HepG2 (cell line): ENCODE data around the gene SEBOX. TPM values are rescaled to one million over a fixed set of nuclear protein-coding genes. Genes with fewer than 3 reads are reported as not detected.

ENCODE experiments used
- ATAC-seq: fragments of 200-7000 bp; cut with Tn5 transposase; 3 replicates; pipeline ENCODE4 v1.9.1; 2020; ENCODE audit warnings: mild to moderate bottlenecking, moderate library complexity
- BruUV-seq: library from RNA; stranded (reverse); fragments of 400-500 nt; replicated peaks from 2 replicates; lab custom pipeline; 2021; lab: Mats Ljungman, UMichigan
- CTCF ChIA-PET: fragments of 300-600 bp; formaldehyde crosslinking; extraction: SDS; loops from one replicate; lab custom pipeline; 2021; ENCODE audit warnings: low total read pairs, inconsistent platforms, low intra/inter-chr PET ratio; lab: Yijun Ruan, JAX
- POLR2A ChIA-PET: fragments of 350-600 bp; sonication (Branson Sonifier 250); formaldehyde crosslinking; loops from one replicate; lab custom pipeline; 2020; ENCODE audit warnings: antibody characterized with exemption, inconsistent platforms; lab: Yijun Ruan, JAX
- DNase-seq: peaks from one replicate; pipeline ENCODE4 v3.0.0-alpha.2; 2015; ENCODE audit warnings: low spot score
- FAIRE-seq: peaks from 3 replicates; lab custom pipeline; 2011; peaks lifted over from hg19 to GRCh38; lab: Jason Lieb, UNC
- H2AFZ ChIP-seq: one replicate; pipeline ENCODE4 v1.6.1; 2011; ENCODE audit warnings: low read length, inconsistent platforms
- H3K27ac ChIP-seq: fragments of 300-600 bp; 3 replicates; pipeline ENCODE4 v1.8.0; 2011; ENCODE audit warnings: mixed run types, mild to moderate bottlenecking, mixed read lengths, low read length, inconsistent platforms; ENCODE audit not compliant: insufficient read depth; ENCODE audit errors: extremely low read length
- H3K27me3 ChIP-seq, 2 experiments: fragments of 200-600 bp in 1 of 2; 2 replicates in 1 of 2; 3 replicates in 1 of 2; pipeline versions ENCODE4 v1.6.0 to v1.8.0; 2011; ENCODE audit warnings: low read length in 2 of 2, mild to moderate bottlenecking in 2 of 2, moderate library complexity in 2 of 2, inconsistent platforms in 1 of 2; ENCODE audit not compliant: insufficient read depth in 2 of 2, control insufficient read depth in 1 of 2
- H3K36me3 ChIP-seq, 2 experiments: fragments of 200-600 bp in 1 of 2; replicated peaks in 1 of 2; 2 replicates in 1 of 2; 3 replicates in 1 of 2; pipeline versions ENCODE4 v1.5.1 to v1.8.0; 2011; ENCODE audit warnings: low read length in 2 of 2, inconsistent platforms in 1 of 2; ENCODE audit not compliant: insufficient read depth in 2 of 2, control insufficient read depth in 1 of 2
- H3K4me1 ChIP-seq: 2 replicates; pipeline ENCODE4 v1.5.1; 2012; ENCODE audit warnings: low read length, inconsistent platforms; ENCODE audit not compliant: insufficient read depth
- H3K4me2 ChIP-seq: 2 replicates; pipeline ENCODE4 v1.6.0; 2011; ENCODE audit warnings: low read depth, low read length, inconsistent platforms
- H3K4me3 ChIP-seq, 3 experiments: fragments of 200-600 bp in 1 of 3; sonication (generic), shearing (Covaris generic) in 1 of 3; replicated peaks in 1 of 3; 2 replicates each; pipeline ENCODE4 v1.5.1; 2011 to 2016; ENCODE audit warnings: low read length in 3 of 3, inconsistent platforms in 2 of 3, low read depth in 2 of 3, mild to moderate bottlenecking in 2 of 3, control low read depth in 1 of 3, mixed read lengths in 1 of 3; ENCODE audit not compliant: insufficient read depth in 1 of 3
- H3K79me2 ChIP-seq: one replicate; pipeline ENCODE4 v1.6.1; 2011; ENCODE audit warnings: low read length, inconsistent platforms; ENCODE audit not compliant: insufficient read depth
- H3K9ac ChIP-seq: 2 replicates; pipeline ENCODE4 v1.6.0; 2011; ENCODE audit warnings: mild to moderate bottlenecking, low read depth, low read length, inconsistent platforms; ENCODE audit not compliant: insufficient read depth
- H3K9me3 ChIP-seq: 2 replicates; pipeline ENCODE4 v1.5.1; 2012; ENCODE audit warnings: mild to moderate bottlenecking, low read length
- H4K20me1 ChIP-seq: 2 replicates; pipeline ENCODE4 v1.6.0; 2011; ENCODE audit warnings: inconsistent platforms, mild to moderate bottlenecking, low read length, moderate library complexity; ENCODE audit not compliant: insufficient read depth
- FOXP1 ChIP-seq, 2 experiments: fragments of 450-650 bp in 1 of 2; IDR thresholded peaks; 2 replicates each; pipeline ENCODE4 v1.6.1; 2017 to 2018; ENCODE audit warnings: antibody characterized with exemption in 1 of 2
- MAFF ChIP-seq: IDR thresholded peaks from 2 replicates; pipeline ENCODE4 v1.6.1; 2011; ENCODE audit warnings: low read depth, low read length, improper control_type of control experiment
- MAFK ChIP-seq, 2 experiments: IDR thresholded peaks in 1 of 2; conservative IDR thresholded peaks in 1 of 2; 2 replicates each; pipeline ENCODE4 v1.6.1; 2011; ENCODE audit warnings: improper control_type of control experiment in 2 of 2, low read length in 2 of 2
- POLR2A ChIP-seq, 2 experiments: IDR thresholded peaks; 2 replicates each; pipeline ENCODE4 v1.6.1; 2011; ENCODE audit warnings: low read depth in 2 of 2, low read length in 2 of 2, mild to moderate bottlenecking in 1 of 2, moderate library complexity in 1 of 2; ENCODE audit not compliant: insufficient read depth in 1 of 2
- RAD51 ChIP-seq: fragments of 450-650 bp; IDR thresholded peaks from 2 replicates; pipeline ENCODE4 v1.6.1; 2016; ENCODE audit warnings: borderline replicate concordance
- RBFOX2 ChIP-seq: fragments of 200-400 bp; formaldehyde crosslinking; IDR thresholded peaks from 2 replicates; pipeline ENCODE4 v1.6.1; 2017; ENCODE audit warnings: low read depth, mild to moderate bottlenecking, low read length
- TARDBP ChIP-seq: sonication (generic); formaldehyde crosslinking; IDR thresholded peaks from 2 replicates; pipeline ENCODE4 v1.8.0; 2022; ENCODE audit warnings: mild to moderate bottlenecking, missing genetic modification reagents
- ZKSCAN1 ChIP-seq: fragments of 150-350 bp; IDR thresholded peaks from 2 replicates; pipeline ENCODE4 v1.6.1; 2014; ENCODE audit warnings: low read length
- ZMYM2 ChIP-seq: sonication (generic); formaldehyde crosslinking; IDR thresholded peaks from 2 replicates; pipeline ENCODE4 v1.8.0; 2022; ENCODE audit warnings: mild to moderate bottlenecking, missing genetic modification reagents
- ZNF281 ChIP-seq: sonication (generic); formaldehyde crosslinking; IDR thresholded peaks from 2 replicates; pipeline ENCODE4 v1.4.0; 2020; ENCODE audit warnings: missing genetic modification reagents, borderline replicate concordance
- WGBS: methylation state at CpG from one replicate; pipeline ENCODE4 v1.1.6; 2017; ENCODE audit warnings: low lambda C conversion rate; 5-methylcytosine and 5-hydroxymethylcytosine counted together
- in situ Hi-C: cut with HindIII; loops from 2 replicates; pipeline ENCODE4 v1.10.0; 2017; ENCODE audit warnings: low pct_unique_long_range_greater_than_20kb; ENCODE audit not compliant: extremely low pct_ligation_motif_present
- intact Hi-C: fragments of 100-400 bp; cut with micrococcal nuclease; formaldehyde crosslinking; loops from one replicate; pipeline ENCODE4 v1.10.0; 2022; ENCODE audit not compliant: unreplicated experiment
- polyA plus RNA-seq, 8 experiments: library from polyadenylated mRNA; depleted of rRNA in 3 of 8; stranded (reverse) in 7 of 8; unstranded in 1 of 8; fragments of >200 nt; fragmentation: Illumina TruSeq in 4 of 8; extraction: Trizol in 4 of 8; gene quantifications; 2 replicates each; pipeline versions ENCODE4 v1.2.1 to v1.2.3, GENCODE V29; 2011 to 2016; ENCODE audit warnings: low read depth in 4 of 8, missing spikeins in 1 of 8, mixed read lengths in 1 of 8; ENCODE audit not compliant: insufficient read depth in 1 of 8
- total RNA-seq, 5 experiments: library from RNA; depleted of rRNA; stranded (reverse); fragments of >200 nt; fragmentation: Illumina TruSeq; extraction: Trizol; gene quantifications; 2 replicates each; pipeline ENCODE4 v1.2.3, GENCODE V29; 2016; ENCODE audit warnings: low read depth in 1 of 5

SEBOX gene
- total and polyA plus RNA-seq, 2 of the 13 experiments (the other 11 are each of a cell fraction or from before 2014, with no cell fraction given) = not detected

- H3K36me3 ChIP-seq = peaks cover 12 to 33% of the 10 kb centered on the region in 2 experiments
- in situ Hi-C loops (no loop called here), intact Hi-C loops (no loop called here)
- CTCF ChIA-PET = no interaction called here
- H3K4me1 ChIP-seq = peaks cover 36% of the 10 kb centered on the region
- H4K20me1 ChIP-seq = no peaks in the 10 kb centered on the region
- no peaks in the 10 kb centered on the region for H3K9me3 ChIP-seq
- DNase-seq (no peak), ATAC-seq (no peak), FAIRE-seq (no peak)
- WGBS = 95% methylated on average over 2 of the region's 2 CpGs
- H3K79me2 ChIP-seq = peaks cover 13% of the 10 kb centered on the region
- H3K9ac ChIP-seq = no peak overlapping the region
- POLR2A ChIA-PET = interaction anchor here (1.4 to 3.4 kb wide), 9 partner anchors 9 to 68 kb away, joined by 4 to 122 read pairs (median 20); partner anchors contain the start of genes IFT20, POLDIP2, SARM1 and SEBOX
- no peaks in the 10 kb centered on the region; a peak in 1 of 5 replicates for H3K27me3 ChIP-seq
- H3K4me2 ChIP-seq = peak overlapping the region; percentile 97
- H3K4me3 ChIP-seq = no peak overlapping the region; a peak in 1 of 6 replicates
- TF ChIP-seq MAFK (conservative IDR thresholded peaks at IDR 0.05 in 1 of 2, IDR thresholded peaks at IDR 0.05 in 1 of 2; ENCODE audit: low read length in 2 of 2) (peak; percentile 82 to 92), TARDBP (CRISPR knock-in tag) (no peak), ZKSCAN1 (no peak), MAFF (peak; percentile 86)
- H3K27ac ChIP-seq = no peak overlapping the region
- no peak overlapping the region for H2AFZ ChIP-seq
- no TSS peak for BruUV-seq
Observed at GRCh38 chr17:28404007-28404406, 39.0 kb upstream of the SEBOX start.

DNA sequence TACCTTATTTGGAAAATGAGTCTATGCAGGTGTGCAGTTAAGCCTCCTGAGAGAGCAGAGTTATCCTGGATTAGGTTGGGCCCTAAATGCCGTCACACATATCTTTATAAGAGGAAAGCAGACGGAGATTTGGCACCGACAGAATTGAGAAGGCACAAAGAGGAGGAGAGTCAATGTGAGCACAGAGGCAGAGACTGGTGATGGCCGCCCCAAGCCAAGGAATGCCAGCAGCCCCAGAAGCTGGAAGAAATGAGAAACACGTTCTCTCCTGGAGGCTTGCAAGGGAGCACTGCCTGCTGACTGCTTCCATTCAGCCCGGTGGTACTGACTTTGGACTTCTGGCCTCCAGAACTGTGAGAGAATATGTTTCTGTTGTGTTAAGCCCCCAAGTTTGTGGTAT is 37.8 kb upstream of the SEBOX start:
- FAIRE-seq (no peak), ATAC-seq (no peak), DNase-seq (no peak)
- no peak overlapping the region for H2AFZ ChIP-seq
- 89% methylated on average over 5 of the region's 6 CpGs for WGBS
- H3K9me3 ChIP-seq = no peaks in the 10 kb centered on the region
- TF ChIP-seq ZMYM2 (CRISPR knock-in tag) (no peak), RAD51 (no peak), RBFOX2 (0 out of 2 replicates have a peak, but pooled peaks have one; percentile 21), ZNF281 (CRISPR knock-in tag) (no peak), POLR2A (IDR thresholded peaks at IDR 0.05; ENCODE audit: insufficient read depth in 1 of 2, low read depth in 2 of 2, low read length in 2 of 2) (0 out of 4 replicates have a peak, but pooled peaks of 1 of the 2 experiments have one; percentile 15), FOXP1 (IDR thresholded peaks at IDR 0.05) (no peak), FOXP1 (CRISPR knock-in tag; IDR thresholded peaks at IDR 0.05) (no peak)
- H3K27ac ChIP-seq = no peak overlapping the region
- no peak overlapping the region for H3K9ac ChIP-seq
- ChIA-PET CTCF (no interaction called here), POLR2A (interaction anchor here (1.6 kb wide), 1 partner anchor 33 kb away, joined by 6 read pairs; the partner anchor contains the start of gene VTN)
- peaks cover 13% of the 10 kb centered on the region for H3K79me2 ChIP-seq
- peaks cover 47% of the 10 kb centered on the region for H3K4me1 ChIP-seq
- H3K36me3 ChIP-seq = peaks cover 13 to 33% of the 10 kb centered on the region in 2 experiments
- BruUV-seq = no TSS peak
- no peaks in the 10 kb centered on the region; a peak in 1 of 5 replicates for H3K27me3 ChIP-seq
- intact Hi-C loops = no loop called here
- H4K20me1 ChIP-seq = no peaks in the 10 kb centered on the region
- no peak overlapping the region for H3K4me2 ChIP-seq
- in situ Hi-C loops = no loop called here
- no peak overlapping the region for H3K4me3 ChIP-seq
